SU-DHL-6 (cell line): Measurements from ENCODE around the gene TFIP11.
A peak's percentile ranks its signal among the peaks of the same experiment; 100 is the strongest.

Experiments used
- H2AFZ ChIP-seq: fragments of 200-600 bp; sonication (generic); 2 replicates; pipeline ENCODE4 v1.6.1; 2014; ENCODE audit warnings: low read depth, mild to moderate bottlenecking, moderate library complexity, mixed read lengths, antibody characterized with exemption, low read length; ENCODE audit not compliant: severe bottlenecking
- H3F3A ChIP-seq: fragments of 200-600 bp; shearing (Covaris generic); 2 replicates; pipeline ENCODE4 v1.6.0; 2016; ENCODE audit warnings: antibody characterized with exemption, mild to moderate bottlenecking; ENCODE audit not compliant: insufficient read depth
- H3K27ac ChIP-seq: fragments of 200-600 bp; sonication (generic); 2 replicates; pipeline ENCODE4 v1.5.1; 2016; ENCODE audit warnings: low read depth, mild to moderate bottlenecking, low read length, moderate library complexity, mixed read lengths
- H3K27me3 ChIP-seq: fragments of 200-600 bp; sonication (generic), shearing (Covaris generic); 2 replicates; pipeline ENCODE4 v1.6.0; 2014; ENCODE audit warnings: mild to moderate bottlenecking, low read length
- H3K36me3 ChIP-seq: fragments of 200-600 bp; sonication (generic); 2 replicates; pipeline ENCODE4 v1.6.1; 2014; ENCODE audit warnings: mild to moderate bottlenecking, low read length, mixed read lengths
- H3K4me2 ChIP-seq: fragments of 300-600, 200-600 bp; shearing (Covaris generic), sonication (generic); 2 replicates; pipeline ENCODE4 v1.6.0; 2014; ENCODE audit warnings: low read length, low read depth, mild to moderate bottlenecking; ENCODE audit not compliant: poor library complexity, severe bottlenecking
- H3K4me3 ChIP-seq: fragments of 200-600 bp; sonication (generic); 2 replicates; pipeline ENCODE4 v1.5.1; 2014; ENCODE audit warnings: antibody characterized with exemption, low read length, mild to moderate bottlenecking, mixed read lengths; ENCODE audit not compliant: insufficient read depth, poor library complexity, severe bottlenecking
- H3K79me2 ChIP-seq: fragments of 200-600 bp; sonication (generic); 2 replicates; pipeline ENCODE4 v1.6.1; 2014; ENCODE audit warnings: mild to moderate bottlenecking, low read length, moderate library complexity; ENCODE audit not compliant: insufficient read depth
- H3K9ac ChIP-seq: fragments of 200-600 bp; sonication (generic); 2 replicates; pipeline ENCODE4 v1.7.0; 2014; ENCODE audit warnings: mild to moderate bottlenecking, low read length
- H3K9me2 ChIP-seq: fragments of 200-600 bp; sonication (generic); replicated peaks from 2 replicates; pipeline ENCODE4 v1.6.1; 2014; ENCODE audit warnings: low read length; ENCODE audit not compliant: insufficient read depth
- H3K9me3 ChIP-seq: fragments of 200-600 bp; sonication (generic); 2 replicates; pipeline ENCODE4 v1.6.1; 2014; ENCODE audit warnings: low read length, mixed read lengths; ENCODE audit not compliant: insufficient read depth
- H4K20me1 ChIP-seq: fragments of 200-600 bp; sonication (generic); 2 replicates; pipeline ENCODE4 v1.6.1; 2014; ENCODE audit warnings: low read depth, mild to moderate bottlenecking, antibody characterized with exemption, low read length, moderate library complexity, mixed read lengths
- CTCF ChIP-seq: fragments of 200-600 bp; sonication (generic); IDR thresholded peaks from one replicate; pipeline ENCODE4 v1.5.1; 2017; ENCODE audit warnings: antibody characterized with exemption, mild to moderate bottlenecking, low read length, moderate library complexity; ENCODE audit not compliant: insufficient read depth, poor library complexity, severe bottlenecking
- EZH2phosphoT487 ChIP-seq: fragments of 200-600 bp; sonication (generic), shearing (Covaris generic); conservative IDR thresholded peaks from 2 replicates; pipeline ENCODE4 v1.6.1; 2018; ENCODE audit warnings: mild to moderate bottlenecking, antibody characterized with exemption, low read length, moderate library complexity, mixed read lengths

TFIP11 gene

DNA sequence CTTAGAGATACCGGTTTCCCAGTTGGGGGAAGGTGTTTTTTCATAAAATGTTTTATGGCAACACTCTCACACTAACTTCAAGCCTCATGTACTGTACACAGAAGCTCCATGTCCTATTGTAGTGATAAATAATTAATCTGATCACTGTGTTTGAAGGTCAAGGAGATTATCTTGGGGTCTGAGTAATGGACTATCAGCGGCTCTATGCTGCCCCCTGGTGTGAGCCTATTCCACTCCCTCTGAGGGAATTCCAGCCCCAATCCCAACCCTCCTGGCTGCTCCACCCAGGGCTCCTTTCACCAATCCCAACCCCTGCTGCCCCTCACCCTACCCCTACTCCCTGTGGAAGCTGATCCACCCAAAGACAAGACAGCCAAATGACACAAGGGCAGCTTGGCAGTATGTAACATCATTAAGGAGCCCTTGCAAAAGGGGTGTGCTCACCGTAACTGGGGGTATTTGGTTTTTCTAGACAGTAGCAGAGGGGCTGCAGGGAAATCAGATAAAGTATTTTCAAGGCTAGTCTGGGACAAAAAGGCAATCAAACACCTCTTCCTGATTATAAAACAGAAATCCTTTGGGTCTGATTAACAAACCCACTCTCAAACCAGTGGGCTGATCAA lies 51.0 kb downstream of the TFIP11 start:
- Histone ChIP-seq H3K79me2 (peaks cover 19% of the 10 kb centered on the region), H3K9me2 (no peaks in the 10 kb centered on the region), H2AFZ (no peak overlapping the region), H3K9me3 (no peaks in the 10 kb centered on the region), H3K27me3 (no peaks in the 10 kb centered on the region), H3F3A (no peaks in the 10 kb centered on the region; the same call in 1 of the 2 replicates), H3K36me3 (peaks cover 4% of the 10 kb centered on the region; the same call in 1 of the 2 replicates), H4K20me1 (no peaks in the 10 kb centered on the region; the same call in 1 of the 2 replicates), H3K27ac (no peak overlapping the region), H3K4me2 (no peak overlapping the region), H3K4me3 (no peak overlapping the region), H3K9ac (no peak overlapping the region)
- TF ChIP-seq CTCF (peak; percentile 79), EZH2phosphoT487 (no peak)

GRCh38 chr22:26460202-26460601 lies 52.1 kb downstream of the TFIP11 start:
- Histone ChIP-seq H3K9ac (no peak overlapping the region), H3K79me2 (peaks cover 19% of the 10 kb centered on the region), H3F3A (no peaks in the 10 kb centered on the region; the same call in 1 of the 2 replicates), H3K27ac (no peak overlapping the region), H3K9me2 (no peaks in the 10 kb centered on the region), H3K9me3 (no peaks in the 10 kb centered on the region), H3K36me3 (peaks cover 7% of the 10 kb centered on the region; the same call in 1 of the 2 replicates), H3K27me3 (no peaks in the 10 kb centered on the region), H2AFZ (no peak overlapping the region), H3K4me2 (no peak overlapping the region), H4K20me1 (no peaks in the 10 kb centered on the region; the same call in 1 of the 2 replicates), H3K4me3 (no peak overlapping the region)
- TF ChIP-seq CTCF, result no peak
- no peak for TF ChIP-seq EZH2phosphoT487

DNA sequence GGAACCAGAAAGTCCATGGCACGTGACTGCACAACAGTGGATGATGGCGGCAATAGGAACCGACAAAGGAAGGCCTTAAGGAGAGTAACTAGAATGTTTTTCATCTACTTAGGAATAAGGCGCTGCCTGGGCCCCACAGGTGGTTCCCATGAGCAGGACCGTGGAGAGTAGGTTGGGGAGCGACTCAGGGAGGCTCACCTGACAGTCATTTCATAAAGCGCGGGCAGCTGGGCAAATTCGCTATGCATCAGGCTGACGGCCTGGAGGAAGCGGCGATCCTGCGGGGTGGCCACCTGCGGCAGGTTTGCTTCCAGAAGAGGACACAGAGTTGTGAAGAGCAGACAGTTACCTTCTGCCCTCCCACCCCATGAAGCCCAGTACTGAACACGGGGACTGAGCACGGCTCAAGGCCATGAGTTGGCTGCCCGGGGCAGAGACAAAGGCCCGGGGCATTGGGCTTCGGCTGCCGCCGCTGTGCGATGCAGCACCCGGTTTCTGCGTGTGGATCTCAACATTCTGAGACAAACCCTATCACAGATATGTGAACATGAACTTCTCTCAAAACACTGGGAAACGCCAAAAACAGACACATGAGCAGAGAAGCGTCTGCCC lies 54.5 kb downstream of the TFIP11 start:
- H3K27ac ChIP-seq, result no peak overlapping the region
- H3K36me3 ChIP-seq, result peaks cover 9% of the 10 kb centered on the region; the same call in 1 of the 2 replicates
- H3K4me3 ChIP-seq, result no peak overlapping the region
- no peak overlapping the region for H2AFZ ChIP-seq
- no peaks in the 10 kb centered on the region for H3K27me3 ChIP-seq
- H3K9me2 ChIP-seq, result no peaks in the 10 kb centered on the region
- peaks cover 19% of the 10 kb centered on the region for H3K79me2 ChIP-seq
- TF ChIP-seq CTCF (no peak), EZH2phosphoT487 (no peak)
- no peaks in the 10 kb centered on the region; the same call in 1 of the 2 replicates for H4K20me1 ChIP-seq
- no peaks in the 10 kb centered on the region; the same call in 1 of the 2 replicates for H3F3A ChIP-seq
- H3K9me3 ChIP-seq, result no peaks in the 10 kb centered on the region
- no peak overlapping the region for H3K4me2 ChIP-seq
- H3K9ac ChIP-seq, result no peak overlapping the region
